NCI-H2081 treated with DMSO at 0.1 percent for 48 hours (cell line): ENCODE results near the gene NXPH2.
"Not testable (repeated sequence)": the region's sequence is repeated elsewhere in the genome, so short reads cannot be mapped to it uniquely, and the experiment has no call there.

Source experiments
- DNase-seq: peaks from one replicate; lab custom pipeline; 2025; lab: John Stamatoyannopoulos, UW

The NXPH2 gene

GRCh38 chr2:138757384-138757783 is 22.8 kb downstream of the NXPH2 start:
- no peak for DNase-seq

- no peak for DNase-seq
Measured at GRCh38 chr2:138752197-138752956, 27.8 kb downstream of the NXPH2 start.

GRCh38 chr2:138744713-138745112 is 35.5 kb downstream of the NXPH2 start:
- DNase-seq = no peak

GRCh38 chr2:138742441-138743057 is 37.6 kb downstream of the NXPH2 start:
- no peak for DNase-seq

GRCh38 chr2:138741851-138742250 is 38.3 kb downstream of the NXPH2 start:
- DNase-seq = no peak

- DNase-seq = not testable (repeated sequence)
Measured at GRCh38 chr2:138737009-138737554, 43.1 kb downstream of the NXPH2 start.

- DNase-seq = no peak
Measured at GRCh38 chr2:138732651-138733050, 47.5 kb downstream of the NXPH2 start.

- no peak for DNase-seq
Measured at GRCh38 chr2:138730497-138731030, 49.6 kb downstream of the NXPH2 start.

GRCh38 chr2:138727956-138728355 is 52.2 kb downstream of the NXPH2 start:
- no peak for DNase-seq

- no peak for DNase-seq
Measured at GRCh38 chr2:138726681-138727080, 53.5 kb downstream of the NXPH2 start.

GRCh38 chr2:138724729-138725459 is 55.3 kb downstream of the NXPH2 start:
- DNase-seq = no peak

- DNase-seq = no peak
Measured at GRCh38 chr2:138724327-138724726, 55.9 kb downstream of the NXPH2 start.

GRCh38 chr2:138723196-138723987 is 56.8 kb downstream of the NXPH2 start:
- DNase-seq = no peak

- no peak for DNase-seq
Measured at GRCh38 chr2:138722316-138722715, 57.9 kb downstream of the NXPH2 start.

- no peak for DNase-seq
Measured at GRCh38 chr2:138720035-138720838, 60.0 kb downstream of the NXPH2 start.

GRCh38 chr2:138718405-138718804 is 61.8 kb downstream of the NXPH2 start:
- no peak for DNase-seq

- no peak for DNase-seq
Measured at GRCh38 chr2:138716183-138716582, 64.0 kb downstream of the NXPH2 start.

- DNase-seq = no peak
Measured at GRCh38 chr2:138713504-138713903, 66.7 kb downstream of the NXPH2 start.

- no peak for DNase-seq
Measured at GRCh38 chr2:138713069-138713496, 67.1 kb downstream of the NXPH2 start.

GRCh38 chr2:138712212-138712979 is 67.8 kb downstream of the NXPH2 start:
- DNase-seq = no peak
